ENCODE measurements around the gene PICALM. TPM values are rescaled to one million over a fixed set of nuclear protein-coding genes. Genes with fewer than 3 reads are reported as not detected.
"Not testable (repeated sequence)": the region's sequence is repeated elsewhere in the genome, so short reads cannot be mapped to it uniquely, and the experiment has no call there.

PICALM gene
- polyA plus RNA-seq, 4 donors = 226 to 285 (median 254) TPM

DNA sequence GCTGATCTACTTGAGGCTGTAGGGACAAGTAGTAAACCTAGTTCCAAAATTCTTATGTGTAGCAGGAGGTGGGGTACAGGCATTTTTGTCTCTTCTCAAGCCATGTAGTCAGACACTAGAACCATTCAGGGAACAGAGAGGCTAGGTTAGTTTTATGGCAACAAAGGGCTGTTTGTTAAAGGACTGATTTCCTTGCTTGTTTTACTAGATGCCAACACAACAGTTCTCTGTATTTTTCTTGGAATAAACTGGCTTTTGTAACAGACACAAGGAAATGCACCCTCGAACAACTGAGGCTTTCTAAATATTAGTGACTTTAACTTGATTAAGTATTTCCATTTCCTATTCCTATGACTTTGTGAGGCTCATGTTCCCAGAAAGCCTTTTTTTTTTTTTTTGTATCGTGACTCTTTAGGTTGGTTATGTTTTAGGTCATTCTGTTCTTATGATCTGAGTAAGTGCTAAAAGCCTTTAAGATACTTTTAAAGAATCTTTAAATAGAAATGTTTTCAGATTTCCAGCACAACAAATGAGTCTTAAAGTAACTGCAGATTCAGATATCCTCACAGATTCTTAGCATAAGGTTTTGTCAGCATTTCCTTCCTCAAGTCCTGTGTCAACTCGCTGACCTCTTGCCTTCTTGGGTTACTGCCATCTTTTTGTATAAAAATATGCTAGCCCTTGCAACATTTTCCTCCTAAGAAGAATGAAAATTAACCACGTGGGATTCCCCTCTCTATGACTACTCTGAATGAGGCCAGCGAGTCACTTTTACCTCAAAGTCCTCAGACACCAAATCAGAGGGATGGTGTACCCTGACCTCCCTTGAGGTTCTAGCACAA, 121.2 kb downstream of the PICALM start:
- DNase-seq (ENCODE audit: low read depth in 4 of 4, low spot score in 2 of 4) = no peak

GRCh38 chr11:85946221-85946620, 122.7 kb downstream of the PICALM start:
- DNase-seq (ENCODE audit: low read depth in 4 of 4, low spot score in 2 of 4) = no peak

DNA sequence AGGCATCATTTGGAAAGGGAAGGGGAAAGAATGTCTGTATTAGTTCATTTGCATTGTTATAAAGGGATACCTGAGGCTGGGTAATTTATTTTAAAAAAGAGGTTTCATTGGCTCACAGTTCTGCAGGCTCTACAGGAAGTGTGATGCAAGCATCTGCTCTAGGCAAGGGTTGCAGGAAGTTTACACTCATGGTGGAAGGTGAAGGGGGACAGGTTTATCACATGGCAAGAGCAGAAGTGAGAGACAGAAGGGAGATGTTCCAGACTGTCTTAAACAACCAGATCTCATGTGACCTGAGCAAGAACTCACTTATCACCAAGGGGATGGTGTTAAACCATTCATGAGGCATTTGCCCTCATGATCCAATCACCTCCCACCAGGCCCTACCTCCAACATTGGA, 123.1 kb downstream of the PICALM start:
- DNase-seq (ENCODE audit: low read depth in 4 of 4, low spot score in 2 of 4) = no peak

DNA sequence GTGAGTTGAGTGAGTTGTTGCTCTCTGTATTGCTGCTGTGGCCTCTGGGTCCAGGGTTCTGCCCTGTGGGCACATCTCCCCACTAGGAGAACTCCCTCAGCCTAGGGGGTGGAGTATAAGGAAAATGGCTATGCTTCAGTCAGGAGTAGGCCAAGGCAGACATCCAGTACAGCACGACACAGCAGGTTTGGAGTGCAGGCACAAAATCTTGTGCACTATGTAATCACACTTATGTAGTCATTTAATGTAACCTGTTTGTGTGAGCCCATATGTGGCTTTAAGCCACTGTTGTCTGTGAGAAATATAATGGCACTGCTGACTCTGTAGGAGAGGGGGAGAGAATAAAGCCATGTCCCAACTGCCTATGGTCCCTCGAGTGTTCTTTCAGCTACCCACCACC, 123.6 kb downstream of the PICALM start:
- DNase-seq (ENCODE audit: low read depth in 4 of 4, low spot score in 2 of 4) = no peak

- no peak for DNase-seq (ENCODE audit: low read depth in 4 of 4, low spot score in 2 of 4)
Observed at GRCh38 chr11:85941380-85941973, 127.4 kb downstream of the PICALM start.

DNA sequence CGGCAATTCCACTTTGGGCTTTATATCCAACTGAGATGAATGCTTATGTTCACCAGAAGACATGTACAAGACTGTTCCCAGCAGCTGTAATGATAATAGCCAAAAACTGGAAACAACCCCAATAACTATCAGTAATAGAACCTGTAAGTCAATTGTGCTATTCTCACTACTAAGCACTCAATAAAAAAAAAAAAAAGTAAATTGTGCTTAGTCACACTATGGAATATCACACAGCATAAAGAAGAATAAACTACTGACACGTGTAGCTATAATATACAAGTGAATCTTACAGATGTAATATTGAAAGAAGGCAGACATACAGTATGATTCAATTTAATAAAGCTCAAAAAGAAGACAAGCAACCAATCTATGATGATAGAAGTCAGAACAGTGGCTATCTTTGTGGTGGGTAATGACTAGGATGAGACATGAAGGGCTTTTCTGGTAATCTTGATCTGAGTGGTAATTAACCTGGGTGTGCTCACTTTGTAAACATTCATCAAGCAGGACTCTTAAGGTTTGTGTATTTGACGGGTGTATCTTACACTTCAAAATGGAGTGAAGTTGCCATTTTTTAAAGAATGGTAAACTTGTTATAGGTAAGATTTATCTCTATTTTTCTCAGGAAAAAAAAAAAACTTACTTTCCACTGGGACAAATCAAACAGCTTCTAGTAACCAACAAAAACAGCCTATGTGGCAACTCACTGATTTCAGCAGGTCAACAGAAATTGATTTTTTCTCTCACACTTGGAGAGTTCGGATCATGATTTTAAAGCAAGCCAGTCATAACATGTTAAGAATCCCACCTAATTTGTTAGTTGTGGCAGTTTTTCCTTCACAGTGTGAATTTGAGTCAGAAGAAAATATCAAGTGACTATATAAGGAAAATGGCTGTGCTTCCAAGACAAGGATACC, 129.5 kb downstream of the PICALM start:
- DNase-seq (ENCODE audit: low read depth in 4 of 4, low spot score in 2 of 4) = no peak

- DNase-seq (ENCODE audit: low read depth in 4 of 4, low spot score in 2 of 4) = no peak
Observed at GRCh38 chr11:85937835-85938234, 131.0 kb downstream of the PICALM start.

GRCh38 chr11:85935751-85936150, 133.1 kb downstream of the PICALM start:
- DNase-seq (ENCODE audit: low read depth in 4 of 4, low spot score in 2 of 4) = no peak

GRCh38 chr11:85934596-85935169, 134.2 kb downstream of the PICALM start:
- no peak for DNase-seq (ENCODE audit: low read depth in 4 of 4, low spot score in 2 of 4)

GRCh38 chr11:85930879-85931366, 138.0 kb downstream of the PICALM start:
- no peak for DNase-seq (ENCODE audit: low read depth in 4 of 4, low spot score in 2 of 4)

- DNase-seq (ENCODE audit: low read depth in 4 of 4, low spot score in 2 of 4) = not testable (repeated sequence)
Observed at GRCh38 chr11:85926653-85927214, 142.2 kb downstream of the PICALM start.

DNA sequence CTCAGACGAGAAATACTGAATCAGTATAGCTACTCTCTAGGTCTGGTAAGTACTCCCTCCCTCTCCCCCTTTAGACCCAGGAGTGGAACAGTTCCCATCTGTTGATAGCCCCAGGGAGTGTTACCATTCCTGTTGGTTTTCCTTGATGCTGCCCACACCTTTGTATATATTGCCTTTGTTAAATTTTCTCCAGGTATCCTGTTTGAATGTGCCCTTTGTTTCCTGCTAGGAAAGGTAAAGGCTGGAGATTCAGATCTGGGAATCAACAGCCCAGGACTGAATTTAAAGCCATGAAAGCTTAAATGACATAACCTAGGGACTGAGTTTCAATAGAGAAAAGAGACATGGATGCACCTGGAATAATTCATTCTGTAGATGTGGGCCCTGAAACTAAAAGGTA, 145.4 kb downstream of the PICALM start:
- DNase-seq (ENCODE audit: low read depth in 4 of 4, low spot score in 2 of 4) = no peak

DNA sequence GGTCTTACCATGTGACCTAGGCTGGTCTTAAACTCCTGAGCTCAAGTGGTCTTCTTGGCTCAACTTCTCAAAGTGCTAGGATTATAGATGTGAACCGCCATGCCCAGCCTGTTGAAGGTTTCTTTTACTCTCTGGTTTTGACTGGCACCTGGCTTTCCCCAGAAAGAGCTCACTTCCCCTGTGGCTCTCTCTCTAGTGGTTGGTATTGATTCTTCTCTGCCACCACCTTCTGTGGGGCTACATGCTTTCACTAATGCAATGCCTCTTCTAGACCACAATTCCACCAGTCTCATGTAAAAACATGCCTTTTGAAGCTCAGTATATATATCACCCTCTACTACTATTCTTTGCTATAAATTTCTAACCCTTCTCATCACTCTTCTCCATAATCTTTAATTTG, 146.5 kb downstream of the PICALM start:
- DNase-seq (ENCODE audit: low read depth in 4 of 4, low spot score in 2 of 4) = no peak

DNA sequence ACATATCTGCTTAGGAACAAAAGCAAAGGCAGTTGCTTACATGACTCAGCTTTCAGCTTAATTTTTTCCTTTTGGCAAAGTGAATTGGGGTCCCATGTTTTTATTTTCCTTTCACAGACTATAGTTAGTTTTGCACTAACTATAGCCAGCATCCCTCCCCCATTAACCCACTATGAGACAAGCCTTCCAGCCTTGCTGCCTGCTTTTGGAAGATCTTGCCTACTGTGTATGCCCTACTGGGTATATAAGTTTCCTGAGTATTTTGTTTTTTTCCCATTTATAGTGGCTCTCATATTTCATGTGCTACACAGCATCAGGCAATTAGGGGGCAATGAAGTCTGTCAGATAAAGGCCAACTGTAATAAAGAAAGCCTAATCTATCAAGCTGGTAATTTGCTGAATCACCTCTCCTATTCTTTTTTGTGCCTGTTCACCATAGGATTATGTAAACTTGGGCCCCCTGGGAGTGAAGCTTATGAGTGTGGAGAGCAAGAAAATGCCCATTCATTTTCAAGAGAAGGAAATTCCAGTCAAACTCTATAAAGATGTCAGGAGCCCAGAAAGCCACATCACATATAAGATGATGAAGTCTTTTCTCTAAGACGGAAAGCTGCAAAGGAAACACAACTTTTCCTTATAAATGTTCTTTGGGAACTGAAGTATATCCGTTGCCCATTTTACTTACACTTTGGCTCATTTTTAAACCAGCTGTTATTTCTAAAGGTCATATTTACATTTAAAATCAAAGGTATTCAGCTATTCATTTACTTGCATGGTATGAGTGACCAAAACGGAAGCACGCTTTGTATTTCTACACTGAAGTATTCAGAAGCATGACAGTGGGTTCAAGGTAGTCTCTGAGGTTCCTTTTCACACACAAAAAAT, 149.7 kb downstream of the PICALM start:
- no peak for DNase-seq (ENCODE audit: low read depth in 4 of 4, low spot score in 2 of 4)

DNA sequence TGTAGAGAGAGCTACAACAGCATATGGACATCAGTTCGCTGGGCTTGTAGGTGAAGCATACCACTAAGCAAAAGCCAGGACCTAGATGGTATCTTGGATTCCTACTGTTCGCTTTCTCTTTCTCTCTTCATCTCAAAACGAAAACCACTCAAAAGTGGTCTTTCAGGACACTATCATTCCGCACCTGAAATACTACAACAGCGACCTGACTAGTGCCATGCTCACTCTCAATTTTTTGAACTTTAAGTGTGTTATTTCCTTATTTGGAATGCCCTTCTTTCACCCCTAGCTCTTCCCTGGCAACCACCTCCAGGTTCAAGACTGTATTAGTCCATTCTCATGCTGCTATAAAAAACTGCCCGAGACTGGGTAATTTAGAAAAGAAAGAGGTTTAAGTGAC, 154.5 kb downstream of the PICALM start:
- DNase-seq (ENCODE audit: low read depth in 4 of 4, low spot score in 2 of 4) = no peak

GRCh38 chr11:85913513-85913912, 155.4 kb downstream of the PICALM start:
- DNase-seq (ENCODE audit: low read depth in 4 of 4, low spot score in 2 of 4) = no peak

GRCh38 chr11:85912414-85912813, 156.5 kb downstream of the PICALM start:
- no peak for DNase-seq (ENCODE audit: low read depth in 4 of 4, low spot score in 2 of 4)

All from left renal cortex interstitium (tissue), 4 donors.